Neural crest cell (in vitro differentiated cells): Measurements from ENCODE around the gene SLC25A6. TPM values are rescaled to one million over a fixed set of nuclear protein-coding genes. Genes with fewer than 3 reads are reported as not detected.
"Not testable (repeated sequence)": the region's sequence is repeated elsewhere in the genome, so short reads cannot be mapped to it uniquely, and the experiment has no call there.

Source experiments
- DNase-seq: peaks from one replicate; pipeline ENCODE4 v3.0.0; 2021; ENCODE audit warnings: low read depth, mixed read lengths, low spot score
- H3K27ac Mint-ChIP-seq: one replicate; pipeline ENCODE4 v1.8.0; 2021; ENCODE audit warnings: mild to moderate bottlenecking, mixed read lengths; ENCODE audit not compliant: unreplicated experiment
- H3K27me3 Mint-ChIP-seq: 2 replicates; pipeline ENCODE4 v1.8.0; 2021; ENCODE audit warnings: low read depth, mild to moderate bottlenecking, mixed read lengths
- H3K36me3 Mint-ChIP-seq: 2 replicates; pipeline ENCODE4 v1.8.0; 2021; ENCODE audit warnings: low read depth, mild to moderate bottlenecking, mixed read lengths
- H3K4me1 Mint-ChIP-seq: 2 replicates; pipeline ENCODE4 v1.8.0; 2021; ENCODE audit warnings: mixed read lengths
- H3K4me3 Mint-ChIP-seq: one replicate; pipeline ENCODE4 v1.8.0; 2021; ENCODE audit warnings: mild to moderate bottlenecking, mixed read lengths
- H3K9me3 Mint-ChIP-seq: 2 replicates; pipeline ENCODE4 v1.8.0; 2021; ENCODE audit warnings: mixed read lengths
- total RNA-seq: library from RNA; stranded (reverse); gene quantifications from 2 replicates; pipeline ENCODE4 v1.2.1, GENCODE V29; 2021
- TF ChIP-seq, protein P1 (sequence below): fragments of 200-600 bp; sonication (generic); conservative IDR thresholded peaks from 2 replicates; pipeline ENCODE4 v1.5.0; 2021; ENCODE audit warnings: antibody characterized with exemption, mild to moderate bottlenecking

SLC25A6 gene
- total RNA-seq, 1 donor from 2014 or later: 510 TPM

DNA sequence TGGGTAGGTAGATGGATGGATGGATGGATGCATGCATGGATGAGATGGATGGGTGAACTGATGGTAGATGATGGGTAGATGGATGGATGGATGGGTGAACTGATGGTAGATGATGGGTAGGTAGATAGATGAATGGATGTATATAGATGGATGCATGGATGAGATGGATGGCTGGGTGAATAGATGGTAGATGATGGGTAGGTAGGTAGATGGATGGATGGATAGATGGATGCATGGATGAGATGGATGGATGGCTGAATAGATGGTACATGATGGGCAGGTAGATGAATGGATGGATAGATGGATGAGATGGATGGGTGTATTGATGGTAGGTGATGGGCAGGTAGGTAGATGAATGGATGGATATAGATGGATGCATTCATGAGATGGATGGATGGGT is 15.1 kb upstream of the SLC25A6 start:
- no peak overlapping the region for H3K27ac Mint-ChIP-seq
- no peak overlapping the region for H3K4me3 Mint-ChIP-seq
- no peak for DNase-seq
- TF ChIP-seq, protein P1, sequence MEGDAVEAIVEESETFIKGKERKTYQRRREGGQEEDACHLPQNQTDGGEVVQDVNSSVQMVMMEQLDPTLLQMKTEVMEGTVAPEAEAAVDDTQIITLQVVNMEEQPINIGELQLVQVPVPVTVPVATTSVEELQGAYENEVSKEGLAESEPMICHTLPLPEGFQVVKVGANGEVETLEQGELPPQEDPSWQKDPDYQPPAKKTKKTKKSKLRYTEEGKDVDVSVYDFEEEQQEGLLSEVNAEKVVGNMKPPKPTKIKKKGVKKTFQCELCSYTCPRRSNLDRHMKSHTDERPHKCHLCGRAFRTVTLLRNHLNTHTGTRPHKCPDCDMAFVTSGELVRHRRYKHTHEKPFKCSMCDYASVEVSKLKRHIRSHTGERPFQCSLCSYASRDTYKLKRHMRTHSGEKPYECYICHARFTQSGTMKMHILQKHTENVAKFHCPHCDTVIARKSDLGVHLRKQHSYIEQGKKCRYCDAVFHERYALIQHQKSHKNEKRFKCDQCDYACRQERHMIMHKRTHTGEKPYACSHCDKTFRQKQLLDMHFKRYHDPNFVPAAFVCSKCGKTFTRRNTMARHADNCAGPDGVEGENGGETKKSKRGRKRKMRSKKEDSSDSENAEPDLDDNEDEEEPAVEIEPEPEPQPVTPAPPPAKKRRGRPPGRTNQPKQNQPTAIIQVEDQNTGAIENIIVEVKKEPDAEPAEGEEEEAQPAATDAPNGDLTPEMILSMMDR: no peak
- H3K27me3 Mint-ChIP-seq: no peaks in the 10 kb centered on the region
- no peaks in the 10 kb centered on the region for H3K9me3 Mint-ChIP-seq
- H3K4me1 Mint-ChIP-seq: no peaks in the 10 kb centered on the region
- H3K36me3 Mint-ChIP-seq: no peaks in the 10 kb centered on the region

DNA sequence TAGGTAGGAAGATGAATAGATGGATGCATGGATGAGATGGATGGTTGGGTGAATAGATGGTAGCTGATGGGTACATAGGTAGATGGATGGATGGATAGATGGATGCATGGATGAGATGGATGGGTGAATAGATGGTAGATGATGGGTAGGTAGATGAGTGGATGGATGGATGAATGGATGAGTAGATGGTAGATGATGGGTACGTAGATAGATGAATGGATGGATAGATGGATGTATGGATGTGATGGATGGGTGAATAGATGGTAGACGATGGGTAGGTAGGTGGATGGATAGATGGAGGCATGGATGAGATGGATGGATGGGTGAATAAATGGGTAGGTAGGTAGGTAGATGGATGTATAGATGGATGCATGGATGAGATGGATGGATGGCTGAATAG is 13.9 kb upstream of the SLC25A6 start:
- not testable (repeated sequence) for H3K4me3 Mint-ChIP-seq, H3K27me3 Mint-ChIP-seq, H3K4me1 Mint-ChIP-seq, H3K27ac Mint-ChIP-seq, H3K36me3 Mint-ChIP-seq, H3K9me3 Mint-ChIP-seq, DNase-seq

DNA sequence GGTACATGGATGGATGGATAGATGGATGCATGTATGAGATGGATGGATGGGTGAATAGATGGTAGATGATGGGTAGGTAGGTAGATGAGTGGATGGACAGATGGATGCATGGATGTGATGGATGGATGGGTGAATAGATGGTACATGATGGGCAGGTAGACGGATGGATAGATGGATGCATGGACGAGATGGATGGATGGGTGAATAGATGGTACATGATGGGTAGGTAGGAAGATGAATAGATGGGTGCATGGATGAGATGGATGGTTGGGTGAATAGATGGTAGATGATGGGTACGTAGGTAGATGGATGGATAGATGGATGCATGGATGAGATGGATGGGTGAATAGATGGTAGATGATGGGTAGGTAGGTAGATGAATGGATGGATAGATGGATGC is 12.0 kb upstream of the SLC25A6 start:
- not testable (repeated sequence) for H3K4me3 Mint-ChIP-seq, H3K27ac Mint-ChIP-seq, H3K9me3 Mint-ChIP-seq, H3K27me3 Mint-ChIP-seq, H3K4me1 Mint-ChIP-seq, DNase-seq, H3K36me3 Mint-ChIP-seq

DNA sequence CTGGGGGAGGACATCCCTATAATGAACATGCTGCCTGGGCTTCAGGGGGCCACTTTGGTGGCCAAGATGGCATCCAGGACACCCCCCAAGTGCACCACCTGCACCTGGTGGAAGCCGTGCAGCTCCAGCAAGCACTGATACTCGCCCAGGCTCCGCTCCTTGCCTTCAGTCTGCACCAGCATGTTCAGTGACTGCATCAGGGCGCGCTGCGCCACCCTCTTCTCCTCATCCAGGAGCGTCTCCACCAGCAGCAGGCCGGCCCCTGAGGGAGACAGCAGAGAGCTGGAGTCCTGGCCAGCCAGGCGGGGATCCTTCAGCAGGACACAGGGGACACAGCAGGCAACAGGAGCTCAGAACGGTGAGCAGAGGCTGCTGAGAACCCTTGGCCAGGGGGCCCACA is 11.3 kb upstream of the SLC25A6 start:
- Mint-ChIP-seq H3K27ac (no peak overlapping the region), H3K27me3 (no peaks in the 10 kb centered on the region), H3K9me3 (no peaks in the 10 kb centered on the region), H3K36me3 (no peaks in the 10 kb centered on the region), H3K4me3 (no peak overlapping the region), H3K4me1 (no peaks in the 10 kb centered on the region)
- no peak for DNase-seq
- TF ChIP-seq, protein P1: no peak

DNA sequence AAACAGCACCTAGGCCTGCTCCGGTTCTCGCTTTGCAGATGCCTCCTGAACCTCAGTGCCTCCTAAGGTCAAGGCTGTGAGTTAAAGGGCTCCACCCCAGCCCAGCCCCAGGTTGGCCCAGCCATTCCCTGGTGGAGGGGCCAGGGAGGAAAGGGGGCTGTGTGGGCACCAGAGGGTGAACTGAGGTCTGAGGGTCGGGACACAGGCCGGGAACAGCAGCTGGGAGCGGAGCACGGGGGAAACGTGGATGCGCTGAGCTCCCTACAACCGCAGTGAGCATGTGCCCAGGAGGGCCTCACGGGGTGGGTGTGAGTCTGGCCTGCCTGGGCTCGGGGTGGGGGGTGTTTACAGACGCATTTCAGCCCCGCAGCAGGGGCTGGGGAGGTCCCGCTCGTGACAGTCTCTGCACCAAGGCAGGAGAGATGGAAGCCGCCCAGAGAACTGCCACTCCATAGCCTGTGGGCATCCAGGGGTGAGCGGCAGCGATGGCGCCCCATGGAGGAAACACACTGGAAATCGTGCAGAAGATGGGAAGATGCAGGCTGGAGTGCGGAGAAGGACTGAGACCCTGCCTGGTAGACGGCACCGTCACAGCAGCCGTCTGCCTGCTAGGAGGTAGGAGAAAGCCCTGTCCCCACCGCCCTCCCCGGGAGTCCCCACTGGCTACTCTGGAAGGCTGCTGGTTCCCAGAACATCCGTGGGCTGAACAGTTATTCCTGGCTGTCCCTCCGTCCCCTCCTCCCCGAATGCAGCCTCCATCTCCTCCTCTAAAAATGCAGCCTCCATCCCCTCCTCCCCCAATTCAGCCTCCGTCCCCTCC is 9.9 kb upstream of the SLC25A6 start:
- Mint-ChIP-seq H3K4me1 (no peaks in the 10 kb centered on the region), H3K27ac (no peak overlapping the region), H3K4me3 (peak overlapping the region; percentile 44), H3K27me3 (no peaks in the 10 kb centered on the region), H3K36me3 (no peaks in the 10 kb centered on the region), H3K9me3 (no peaks in the 10 kb centered on the region)
- no peak for DNase-seq
- TF ChIP-seq, protein P1: no peak

DNA sequence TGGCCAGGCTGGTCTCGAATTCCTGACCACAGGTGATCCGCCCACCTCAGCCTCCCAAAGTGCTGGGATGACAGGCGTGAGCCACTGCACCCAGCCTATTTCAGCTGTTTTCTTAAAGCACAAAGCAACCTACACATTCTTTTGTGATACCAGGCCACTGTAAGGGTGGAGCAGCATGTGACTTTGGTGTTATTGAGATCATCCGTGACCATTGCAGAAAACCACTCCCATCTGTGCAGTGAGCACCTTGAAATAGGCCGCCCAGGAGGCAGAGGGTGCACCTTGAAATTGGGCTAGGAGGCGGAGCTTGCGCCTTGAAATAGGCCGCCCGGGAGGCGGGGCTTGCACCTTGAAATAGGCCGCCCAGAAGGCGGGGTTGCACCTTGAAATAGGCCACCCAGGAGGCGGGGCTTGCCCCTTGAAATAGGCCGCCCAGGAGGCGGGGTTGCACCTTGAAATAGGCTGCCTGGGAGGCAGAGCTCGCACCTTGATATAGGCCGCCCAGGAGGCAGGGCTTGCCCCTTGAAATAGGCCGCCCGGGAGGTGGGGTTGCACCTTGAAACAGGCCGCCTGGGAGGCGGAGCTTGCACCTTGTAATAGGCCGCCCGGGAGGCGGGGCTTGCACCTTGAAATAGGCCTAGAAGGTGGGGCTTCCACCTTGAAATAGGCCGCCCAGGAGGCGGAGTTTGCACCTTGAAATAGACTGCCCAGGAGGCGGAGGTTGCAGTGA is 9.0 kb upstream of the SLC25A6 start:
- no peaks in the 10 kb centered on the region for H3K27me3 Mint-ChIP-seq
- TF ChIP-seq, protein P1: no peak
- no peaks in the 10 kb centered on the region for H3K9me3 Mint-ChIP-seq
- H3K4me3 Mint-ChIP-seq: no peak overlapping the region
- DNase-seq: no peak
- H3K4me1 Mint-ChIP-seq: peaks cover 4% of the 10 kb centered on the region
- peaks cover 4% of the 10 kb centered on the region for H3K36me3 Mint-ChIP-seq
- H3K27ac Mint-ChIP-seq: no peak overlapping the region
